ENCODE data around the gene POLG. TPM values are rescaled to one million over a fixed set of nuclear protein-coding genes. Genes with fewer than 3 reads are reported as not detected.

Gene POLG
- polyA plus RNA-seq, 2 of the 4 experiments (the other 2 are of a cell fraction) = 24.1 to 50.2 TPM

DNA sequence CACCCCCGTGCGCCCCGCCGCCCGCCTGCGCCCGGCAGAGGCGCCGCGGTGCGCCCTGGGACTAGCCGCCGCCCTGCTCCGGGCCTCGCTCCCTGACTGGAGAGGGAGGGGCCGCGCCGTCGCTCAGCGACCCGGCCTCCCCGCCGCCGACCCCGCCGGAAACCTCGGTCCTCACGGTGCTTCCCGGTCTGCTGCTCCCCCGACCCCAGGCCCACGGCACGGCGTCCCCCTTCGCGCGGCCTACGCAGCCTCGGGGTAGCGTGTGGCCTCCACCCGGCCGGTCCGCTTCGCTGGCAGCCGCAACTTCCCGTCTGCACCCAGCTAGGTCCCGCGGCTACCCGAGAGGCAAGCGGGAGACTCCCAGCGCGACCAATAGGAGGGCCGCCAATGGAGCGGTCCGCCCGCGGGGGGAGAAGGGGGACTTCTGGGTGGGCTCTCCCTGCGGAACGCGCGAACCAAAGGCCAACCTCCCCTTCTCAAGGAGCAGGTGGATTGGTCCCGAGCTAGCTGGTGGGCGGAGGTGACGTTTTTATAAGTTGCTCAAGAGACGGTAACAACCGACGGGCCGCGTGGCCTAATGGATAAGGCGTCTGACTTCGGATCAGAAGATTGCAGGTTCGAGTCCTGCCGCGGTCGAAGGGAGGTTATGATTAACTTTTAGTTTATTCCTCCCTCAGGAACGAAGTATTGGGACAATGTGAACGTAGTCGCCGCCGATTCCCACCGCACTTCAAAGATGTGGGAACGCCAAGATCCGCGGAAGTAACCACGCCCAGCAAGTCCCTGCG is at the start of gene POLG (continued):
- no peak for TF ChIP-seq USF2 (IDR thresholded peaks at IDR 0.05)
- TF ChIP-seq NR3C1 (IDR thresholded peaks at IDR 0.05) = no peak
- no peak for TF ChIP-seq SMC3 (IDR thresholded peaks at IDR 0.05)
- no peak for TF ChIP-seq CBX8 (IDR thresholded peaks at IDR 0.05)
- TF ChIP-seq CHD4 (IDR thresholded peaks at IDR 0.05; ENCODE audit: borderline replicate concordance) = no peak
- TF ChIP-seq MYC (IDR thresholded peaks at IDR 0.05; ENCODE audit: borderline replicate concordance, low read length) = peak; percentile 84; the same call in 1 of the 2 replicates
- peak in 1 of 2 experiments; percentile 86; a peak in 2 of 4 replicates for TF ChIP-seq CEBPB (IDR thresholded peaks at IDR 0.05)
- no peak for TF ChIP-seq NFE2L2 (conservative IDR thresholded peaks at IDR 0.05; ENCODE audit: low read length)
- TF ChIP-seq HOXB13 (CRISPR knock-in tag; IDR thresholded peaks at IDR 0.05; ENCODE audit: low read depth) = no peak
- TF ChIP-seq GATA3 (IDR thresholded peaks at IDR 0.05; ENCODE audit: borderline replicate concordance) = peak; percentile 92
- no peak for TF ChIP-seq ZSCAN20 (CRISPR knock-in tag; IDR thresholded peaks at IDR 0.05)
- TF ChIP-seq CTCF (IDR thresholded peaks at IDR 0.05) = no peak
- no peak for TF ChIP-seq TP53 (CRISPR knock-in tag; IDR thresholded peaks at IDR 0.05)
- TF ChIP-seq RAD21 (conservative IDR thresholded peaks at IDR 0.05 in 1 of 2, IDR thresholded peaks at IDR 0.05 in 1 of 2) = no peak
- TF ChIP-seq KDM1A (IDR thresholded peaks at IDR 0.05; ENCODE audit: low read depth) = no peak
- no peak; the same call in 1 of the 2 replicates for TF ChIP-seq HDAC2 (IDR thresholded peaks at IDR 0.05)
- TF ChIP-seq ESRRA (IDR thresholded peaks at IDR 0.05; ENCODE audit: borderline replicate concordance, low read length) = no peak
- TF ChIP-seq CHD2 (IDR thresholded peaks at IDR 0.05; ENCODE audit: low read length, partially characterized antibody) = peak; percentile 73
- TF ChIP-seq HEYL (CRISPR knock-in tag; IDR thresholded peaks at IDR 0.05) = no peak
- no peak for TF ChIP-seq KDM5A (IDR thresholded peaks at IDR 0.05)
- no peak for TF ChIP-seq HOXB5 (CRISPR knock-in tag; IDR thresholded peaks at IDR 0.05)
- TF ChIP-seq, protein P1, sequence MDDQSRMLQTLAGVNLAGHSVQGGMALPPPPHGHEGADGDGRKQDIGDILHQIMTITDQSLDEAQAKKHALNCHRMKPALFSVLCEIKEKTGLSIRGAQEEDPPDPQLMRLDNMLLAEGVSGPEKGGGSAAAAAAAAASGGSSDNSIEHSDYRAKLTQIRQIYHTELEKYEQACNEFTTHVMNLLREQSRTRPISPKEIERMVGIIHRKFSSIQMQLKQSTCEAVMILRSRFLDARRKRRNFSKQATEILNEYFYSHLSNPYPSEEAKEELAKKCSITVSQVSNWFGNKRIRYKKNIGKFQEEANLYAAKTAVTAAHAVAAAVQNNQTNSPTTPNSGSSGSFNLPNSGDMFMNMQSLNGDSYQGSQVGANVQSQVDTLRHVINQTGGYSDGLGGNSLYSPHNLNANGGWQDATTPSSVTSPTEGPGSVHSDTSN (IDR thresholded peaks at IDR 0.05) = no peak; the same call in none of the 2 replicates
- TF ChIP-seq RNF2 (IDR thresholded peaks at IDR 0.05; ENCODE audit: borderline replicate concordance, low read depth) = no peak
- TF ChIP-seq, protein P2, sequence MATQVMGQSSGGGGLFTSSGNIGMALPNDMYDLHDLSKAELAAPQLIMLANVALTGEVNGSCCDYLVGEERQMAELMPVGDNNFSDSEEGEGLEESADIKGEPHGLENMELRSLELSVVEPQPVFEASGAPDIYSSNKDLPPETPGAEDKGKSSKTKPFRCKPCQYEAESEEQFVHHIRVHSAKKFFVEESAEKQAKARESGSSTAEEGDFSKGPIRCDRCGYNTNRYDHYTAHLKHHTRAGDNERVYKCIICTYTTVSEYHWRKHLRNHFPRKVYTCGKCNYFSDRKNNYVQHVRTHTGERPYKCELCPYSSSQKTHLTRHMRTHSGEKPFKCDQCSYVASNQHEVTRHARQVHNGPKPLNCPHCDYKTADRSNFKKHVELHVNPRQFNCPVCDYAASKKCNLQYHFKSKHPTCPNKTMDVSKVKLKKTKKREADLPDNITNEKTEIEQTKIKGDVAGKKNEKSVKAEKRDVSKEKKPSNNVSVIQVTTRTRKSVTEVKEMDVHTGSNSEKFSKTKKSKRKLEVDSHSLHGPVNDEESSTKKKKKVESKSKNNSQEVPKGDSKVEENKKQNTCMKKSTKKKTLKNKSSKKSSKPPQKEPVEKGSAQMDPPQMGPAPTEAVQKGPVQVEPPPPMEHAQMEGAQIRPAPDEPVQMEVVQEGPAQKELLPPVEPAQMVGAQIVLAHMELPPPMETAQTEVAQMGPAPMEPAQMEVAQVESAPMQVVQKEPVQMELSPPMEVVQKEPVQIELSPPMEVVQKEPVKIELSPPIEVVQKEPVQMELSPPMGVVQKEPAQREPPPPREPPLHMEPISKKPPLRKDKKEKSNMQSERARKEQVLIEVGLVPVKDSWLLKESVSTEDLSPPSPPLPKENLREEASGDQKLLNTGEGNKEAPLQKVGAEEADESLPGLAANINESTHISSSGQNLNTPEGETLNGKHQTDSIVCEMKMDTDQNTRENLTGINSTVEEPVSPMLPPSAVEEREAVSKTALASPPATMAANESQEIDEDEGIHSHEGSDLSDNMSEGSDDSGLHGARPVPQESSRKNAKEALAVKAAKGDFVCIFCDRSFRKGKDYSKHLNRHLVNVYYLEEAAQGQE (IDR thresholded peaks at IDR 0.05) = peak; percentile 63
